Keratinocyte (primary cell): Measurements from ENCODE around the gene HCST.
"Not testable (repeated sequence)": the region's sequence is repeated elsewhere in the genome, so short reads cannot be mapped to it uniquely, and the experiment has no call there.

ENCODE experiments used
- CTCF ChIP-seq, 3 experiments: IDR thresholded peaks in 1 of 3; conservative IDR thresholded peaks in 1 of 3; optimal IDR thresholded peaks in 1 of 3; 2 replicates in 2 of 3; 3 replicates in 1 of 3; pipeline versions ENCODE3 to v1.5.1; 2011; ENCODE audit warnings: low read length in 3 of 3, mild to moderate bottlenecking in 3 of 3, moderate library complexity in 2 of 3, control low read depth in 1 of 3, inconsistent platforms in 1 of 3; ENCODE audit not compliant: insufficient read depth in 2 of 3; ENCODE audit errors: extremely low read depth in 1 of 3
- EZH2 ChIP-seq: IDR thresholded peaks from one replicate; pipeline ENCODE4 v1.6.1; 2012; ENCODE audit warnings: inconsistent platforms, mild to moderate bottlenecking, low read length, moderate library complexity

- TF ChIP-seq CTCF (optimal IDR thresholded peaks at IDR 0.05 in 1 of 3, IDR thresholded peaks at IDR 0.05 in 1 of 3, conservative IDR thresholded peaks at IDR 0.05 in 1 of 3; ENCODE audit: extremely low read depth in 1 of 3, insufficient read depth in 2 of 3, low read length in 3 of 3); EZH2: not testable (repeated sequence)
Measured at GRCh38 chr19:35910355-35910754, 8.0 kb downstream of the HCST start.
